Glutamatergic neuron (in vitro differentiated cells): ENCODE results near the gene FBXO21. TPM values are rescaled to one million over a fixed set of nuclear protein-coding genes. Genes with fewer than 3 reads are reported as not detected.
"Not testable (repeated sequence)": the region's sequence is repeated elsewhere in the genome, so short reads cannot be mapped to it uniquely, and the experiment has no call there.

Experiments
- DNase-seq: peaks from one replicate; pipeline ENCODE4 v3.0.0; 2022
- H3K27ac Mint-ChIP-seq: one replicate; pipeline ENCODE4 v1.8.0; 2020; ENCODE audit warnings: mild to moderate bottlenecking, mixed read lengths, inconsistent platforms; ENCODE audit not compliant: unreplicated experiment
- H3K27me3 Mint-ChIP-seq: one replicate; pipeline ENCODE4 v1.8.0; 2020; ENCODE audit warnings: mild to moderate bottlenecking, moderate library complexity, mixed read lengths, inconsistent platforms; ENCODE audit not compliant: unreplicated experiment
- H3K36me3 Mint-ChIP-seq: one replicate; pipeline ENCODE4 v1.8.0; 2020; ENCODE audit warnings: mild to moderate bottlenecking, mixed read lengths, inconsistent platforms; ENCODE audit not compliant: unreplicated experiment
- H3K4me1 Mint-ChIP-seq: one replicate; pipeline ENCODE4 v1.8.0; 2020; ENCODE audit warnings: mild to moderate bottlenecking, low read depth, mixed read lengths, inconsistent platforms; ENCODE audit not compliant: unreplicated experiment
- H3K4me3 Mint-ChIP-seq: one replicate; pipeline ENCODE4 v1.8.0; 2020; ENCODE audit warnings: mild to moderate bottlenecking, mixed read lengths, inconsistent platforms; ENCODE audit not compliant: unreplicated experiment
- H3K9me3 Mint-ChIP-seq: one replicate; pipeline ENCODE4 v1.8.0; 2020; ENCODE audit warnings: mild to moderate bottlenecking, moderate library complexity, mixed read lengths, inconsistent platforms; ENCODE audit not compliant: unreplicated experiment
- CTCF ChIP-seq: fragments of 200-600 bp; sonication (generic); IDR thresholded peaks from one replicate; pipeline ENCODE4 v1.5.0; 2021; ENCODE audit not compliant: partially characterized antibody, unreplicated experiment
- total RNA-seq: library from RNA; stranded (reverse); fragmentation: NEBNext Ultra II Directional; extraction: Animal tissue kit (Norgen Biotek cat#: 25700); gene quantifications from one replicate; pipeline ENCODE4 v1.2.1, GENCODE V29; 2021; ENCODE audit not compliant: unreplicated experiment

FBXO21 gene
- total RNA-seq, 1 donor from 2014 or later, result 52.7 TPM

- H3K36me3 Mint-ChIP-seq, result no peaks in the 10 kb centered on the region
- no peaks in the 10 kb centered on the region for H3K9me3 Mint-ChIP-seq
- H3K4me3 Mint-ChIP-seq, result no peak overlapping the region
- H3K27me3 Mint-ChIP-seq, result no peaks in the 10 kb centered on the region
- no peak overlapping the region for H3K27ac Mint-ChIP-seq
- no peak for DNase-seq
- no peak for TF ChIP-seq CTCF
- H3K4me1 Mint-ChIP-seq, result no peaks in the 10 kb centered on the region
Observed at GRCh38 chr12:117228239-117228638, 38.0 kb upstream of the FBXO21 start.

GRCh38 chr12:117227000-117227653 lies 36.9 kb upstream of the FBXO21 start:
- H3K27ac Mint-ChIP-seq, result no peak overlapping the region
- H3K36me3 Mint-ChIP-seq, result no peaks in the 10 kb centered on the region
- H3K27me3 Mint-ChIP-seq, result no peaks in the 10 kb centered on the region
- TF ChIP-seq CTCF, result no peak
- no peaks in the 10 kb centered on the region for H3K9me3 Mint-ChIP-seq
- no peaks in the 10 kb centered on the region for H3K4me1 Mint-ChIP-seq
- no peak for DNase-seq
- no peak overlapping the region for H3K4me3 Mint-ChIP-seq

GRCh38 chr12:117226505-117226904 lies 36.2 kb upstream of the FBXO21 start:
- no peaks in the 10 kb centered on the region for H3K9me3 Mint-ChIP-seq
- no peaks in the 10 kb centered on the region for H3K4me1 Mint-ChIP-seq
- H3K36me3 Mint-ChIP-seq, result no peaks in the 10 kb centered on the region
- H3K27me3 Mint-ChIP-seq, result no peaks in the 10 kb centered on the region
- no peak overlapping the region for H3K27ac Mint-ChIP-seq
- no peak overlapping the region for H3K4me3 Mint-ChIP-seq
- no peak for DNase-seq
- no peak for TF ChIP-seq CTCF

GRCh38 chr12:117225179-117225578 lies 34.9 kb upstream of the FBXO21 start:
- TF ChIP-seq CTCF, result no peak
- H3K27ac Mint-ChIP-seq, result no peak overlapping the region
- no peaks in the 10 kb centered on the region for H3K9me3 Mint-ChIP-seq
- no peaks in the 10 kb centered on the region for H3K27me3 Mint-ChIP-seq
- no peaks in the 10 kb centered on the region for H3K36me3 Mint-ChIP-seq
- no peaks in the 10 kb centered on the region for H3K4me1 Mint-ChIP-seq
- no peak overlapping the region for H3K4me3 Mint-ChIP-seq
- DNase-seq, result no peak

GRCh38 chr12:117220947-117221346 lies 30.7 kb upstream of the FBXO21 start:
- not testable (repeated sequence) for H3K27ac Mint-ChIP-seq, H3K36me3 Mint-ChIP-seq, H3K27me3 Mint-ChIP-seq, H3K4me3 Mint-ChIP-seq, H3K4me1 Mint-ChIP-seq, DNase-seq, H3K9me3 Mint-ChIP-seq
